Hematopoietic multipotent progenitor cell treated with erythropoietin and hydrocortisone succinate and interleukin-3 and kit ligand, for 17 days (in vitro differentiated cells): ENCODE measurements around the gene EPHB3.

ENCODE experiments used
- DNase-seq: peaks from one replicate; pipeline ENCODE4 v3.0.0-alpha.2; 2015; ENCODE audit warnings: low spot score

The EPHB3 gene

DNA sequence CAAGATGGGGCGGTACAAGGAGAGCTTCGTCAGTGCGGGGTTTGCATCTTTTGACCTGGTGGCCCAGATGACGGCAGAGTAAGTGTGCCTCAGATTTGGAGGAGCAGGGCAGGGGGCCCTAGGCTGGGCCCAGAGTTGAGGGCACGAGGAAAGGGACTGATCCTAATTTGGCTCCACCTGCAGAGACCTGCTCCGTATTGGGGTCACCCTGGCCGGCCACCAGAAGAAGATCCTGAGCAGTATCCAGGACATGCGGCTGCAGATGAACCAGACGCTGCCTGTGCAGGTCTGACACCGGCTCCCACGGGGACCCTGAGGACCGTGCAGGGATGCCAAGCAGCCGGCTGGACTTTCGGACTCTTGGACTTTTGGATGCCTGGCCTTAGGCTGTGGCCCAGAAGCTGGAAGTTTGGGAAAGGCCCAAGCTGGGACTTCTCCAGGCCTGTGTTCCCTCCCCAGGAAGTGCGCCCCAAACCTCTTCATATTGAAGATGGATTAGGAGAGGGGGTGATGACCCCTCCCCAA is 19.8 kb downstream of the EPHB3 start:
- DNase-seq: no peak

DNA sequence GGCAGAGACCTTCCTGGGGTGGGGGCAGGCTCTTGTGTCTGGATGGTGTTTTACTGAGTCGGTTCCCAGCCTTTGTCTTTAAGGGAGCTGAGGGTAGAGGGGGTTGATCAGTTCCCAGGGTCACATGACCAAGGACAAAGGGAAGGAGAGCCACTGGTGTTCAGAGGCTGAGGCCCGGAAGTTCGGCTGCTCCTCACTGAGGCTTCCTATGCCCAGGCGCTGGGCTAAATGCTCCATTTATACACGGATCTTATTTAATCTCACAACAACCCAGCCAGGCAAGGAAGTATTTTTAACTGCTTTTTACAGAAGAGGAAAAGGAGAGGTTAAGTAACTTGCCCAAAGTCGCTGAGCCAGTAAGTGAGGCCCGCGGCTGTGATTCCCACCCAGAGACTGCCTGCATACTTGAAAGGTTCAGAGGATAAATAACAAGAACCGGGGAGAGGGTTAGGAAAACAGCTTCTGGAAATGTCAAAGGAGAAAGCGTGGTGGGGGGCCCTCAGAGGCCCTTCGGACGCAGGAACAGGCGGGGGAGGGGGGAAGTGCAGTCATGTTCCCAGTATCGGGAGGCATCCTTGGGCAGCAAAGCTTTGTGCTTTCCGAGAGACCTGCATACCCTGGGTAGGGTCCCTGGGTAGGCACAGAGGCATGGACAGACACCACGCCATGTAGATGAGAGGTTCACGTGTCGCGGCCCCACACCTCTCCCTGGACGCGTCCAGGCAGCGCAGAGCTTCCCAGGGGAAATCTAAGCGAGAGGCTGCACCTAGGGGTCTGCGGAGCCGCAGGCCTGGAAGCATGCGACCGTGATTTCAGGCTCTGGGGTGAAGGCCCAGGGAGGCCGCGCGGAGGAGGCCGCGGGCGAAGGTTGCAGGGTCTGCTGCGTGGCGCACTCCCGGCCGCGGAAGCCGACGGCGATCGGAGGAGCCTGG is 21.3 kb downstream of the EPHB3 start:
- DNase-seq: no peak

DNA sequence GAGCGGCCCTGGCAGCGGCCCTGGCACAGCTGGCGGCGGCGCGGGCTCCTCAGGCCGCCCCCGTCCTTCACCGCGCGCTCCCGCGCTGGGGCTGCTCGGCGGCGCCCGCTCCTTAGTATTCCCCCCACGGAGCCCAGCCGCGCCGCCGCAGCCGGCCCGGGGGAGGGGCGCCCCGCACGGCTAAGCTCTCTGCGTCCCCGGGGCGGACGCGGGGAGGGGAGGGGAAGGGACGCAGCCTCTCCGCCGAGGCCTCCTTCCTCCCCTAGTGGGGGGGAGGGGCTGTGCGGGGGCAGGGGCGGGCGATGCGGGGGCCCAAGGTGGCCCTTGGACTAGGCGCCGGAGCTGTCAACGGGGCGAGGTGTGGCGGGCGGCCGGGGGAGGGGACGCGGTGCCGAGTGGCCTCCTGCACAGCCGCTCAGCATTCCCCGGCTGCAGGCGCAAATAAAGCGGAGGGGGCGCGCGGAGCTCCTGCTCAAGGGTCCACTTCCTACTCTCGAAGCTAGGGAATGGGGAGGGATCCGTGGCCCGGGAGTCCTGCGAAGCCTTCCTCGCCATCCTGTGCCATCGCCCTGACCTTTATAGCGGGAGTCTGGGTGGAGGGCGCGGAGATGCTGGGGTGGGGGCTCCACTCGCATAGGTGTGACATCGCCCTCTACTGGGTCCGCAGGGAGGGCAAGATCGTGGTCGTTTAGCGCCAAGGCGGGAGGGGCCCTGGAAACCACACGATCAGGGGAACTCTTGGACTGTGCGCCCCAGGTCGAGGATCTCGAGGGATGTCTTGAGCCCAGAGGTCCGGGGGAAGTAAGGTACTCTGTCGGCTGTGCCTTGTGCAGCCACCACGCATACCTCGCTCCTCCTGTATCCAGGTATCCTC is 22.2 kb downstream of the EPHB3 start:
- DNase-seq: no peak

DNA sequence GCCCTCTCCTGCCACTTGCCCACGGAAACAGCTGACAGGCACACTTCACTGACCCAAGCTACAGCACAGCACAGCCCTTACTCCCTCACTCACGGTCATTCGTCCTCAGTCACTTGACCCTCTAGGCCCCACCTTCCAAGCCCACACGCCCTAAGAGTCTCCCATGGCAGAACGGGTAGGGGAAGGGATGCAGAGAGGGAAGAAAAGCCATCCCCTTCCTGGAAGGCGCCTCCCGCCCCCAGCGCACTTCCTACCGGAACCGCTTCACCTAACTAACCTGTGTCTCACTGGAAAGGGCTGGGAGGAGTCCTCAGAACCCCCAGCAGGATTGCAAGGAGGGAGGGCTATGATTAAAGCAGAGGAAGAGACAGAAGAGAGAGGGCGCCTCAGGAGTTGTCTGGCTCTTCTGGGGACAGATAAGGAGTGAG is 22.9 kb downstream of the EPHB3 start:
- DNase-seq: no peak

DNA sequence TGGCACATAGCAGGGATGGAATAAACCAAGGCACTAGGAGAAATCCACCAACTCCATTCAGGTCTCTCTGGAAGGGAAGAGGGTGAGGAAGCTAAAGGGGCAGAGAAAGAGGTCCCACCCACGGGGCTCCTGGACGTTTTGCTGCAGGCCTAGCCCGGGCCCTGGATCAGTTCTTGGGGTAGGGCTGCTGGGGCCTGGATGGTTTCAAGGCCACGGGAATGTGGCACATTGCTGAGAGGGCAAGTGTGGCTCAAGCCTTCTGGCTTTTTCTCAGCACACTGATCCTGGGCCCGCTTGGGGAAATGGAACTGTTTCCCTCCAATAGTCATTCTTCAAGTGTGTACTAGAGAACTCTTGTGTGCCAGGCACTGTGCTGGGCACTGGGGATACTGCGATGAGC is 24.0 kb downstream of the EPHB3 start:
- DNase-seq: no peak

DNA sequence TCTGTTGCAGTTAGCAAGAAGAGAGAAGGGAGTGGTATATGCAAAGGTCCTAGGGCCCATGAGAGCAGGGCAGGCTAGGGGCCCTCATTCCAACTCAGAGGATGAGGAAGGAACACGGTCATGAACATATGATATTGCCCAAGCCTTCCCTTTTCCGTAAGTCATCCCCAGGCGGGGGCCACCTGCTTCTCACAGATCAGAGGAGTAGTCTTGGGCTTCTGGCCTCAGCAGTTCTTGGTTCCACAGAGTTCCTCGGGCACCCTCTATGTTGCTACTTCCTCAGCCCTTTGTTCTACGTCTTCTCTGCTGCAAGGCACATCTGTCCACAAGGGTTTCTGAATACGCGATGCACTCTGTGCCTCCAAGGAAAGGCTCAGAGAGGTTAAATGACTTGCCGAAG is 25.3 kb downstream of the EPHB3 start:
- no peak for DNase-seq

DNA sequence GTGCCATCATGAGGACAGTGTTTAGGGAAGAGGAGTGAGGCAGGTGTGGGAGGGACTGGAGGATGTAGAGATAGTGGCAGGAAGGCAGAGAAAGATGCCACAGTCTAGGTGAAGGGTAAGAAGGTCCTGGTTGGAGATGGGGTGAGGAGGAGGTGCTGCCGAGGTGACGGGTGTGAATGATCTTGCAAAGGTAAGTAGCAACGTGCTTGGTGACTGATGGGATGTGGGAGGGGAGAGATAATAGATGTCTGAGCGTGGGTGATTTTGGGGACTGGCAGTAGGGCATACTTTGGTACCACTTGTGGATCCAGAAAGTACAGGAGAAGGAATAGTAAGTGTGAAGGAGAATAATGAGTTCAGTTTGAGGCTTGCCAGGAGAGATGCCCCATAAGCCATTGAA is 27.2 kb downstream of the EPHB3 start:
- no peak for DNase-seq

DNA sequence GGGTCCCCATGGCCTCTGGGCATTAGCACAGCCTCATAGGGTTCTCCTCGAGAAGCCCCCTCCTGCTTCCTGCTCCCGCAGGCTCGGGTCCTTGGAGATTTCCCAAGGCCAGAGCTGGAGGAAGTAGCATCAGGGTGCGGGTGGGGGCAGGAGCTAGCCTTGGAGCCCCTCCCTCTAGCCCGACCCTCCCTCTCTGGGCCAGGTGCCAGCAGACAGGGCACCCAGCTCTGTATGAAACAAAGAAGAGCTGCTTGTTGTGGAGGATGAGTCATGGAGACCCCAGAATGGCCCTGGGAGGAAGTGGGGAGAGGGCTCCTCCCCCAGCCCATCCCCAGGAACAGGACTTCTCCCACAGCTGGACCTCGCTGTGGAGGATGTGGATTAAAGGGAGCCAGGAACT is 29.2 kb downstream of the EPHB3 start:
- DNase-seq: no peak

DNA sequence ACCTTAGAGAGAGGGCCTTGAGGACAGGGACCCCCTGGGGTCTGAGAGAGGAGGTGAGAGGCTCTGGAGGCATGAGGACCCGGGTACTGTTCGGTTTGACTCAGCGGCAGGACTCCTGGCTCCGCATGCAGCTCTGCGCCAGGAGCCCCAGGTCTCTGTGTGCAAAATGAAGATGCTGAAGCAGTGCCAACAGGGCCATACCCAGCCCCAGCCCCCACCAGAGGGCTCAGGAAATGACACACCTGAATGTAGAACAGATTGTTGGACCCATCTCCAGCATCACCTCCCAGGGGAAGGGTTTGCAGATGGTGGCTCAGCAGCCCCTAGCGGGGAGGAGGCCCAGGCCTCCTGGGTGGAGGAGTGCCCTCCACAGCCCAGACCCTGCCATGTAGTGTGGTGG is 30.2 kb downstream of the EPHB3 start:
- no peak for DNase-seq

DNA sequence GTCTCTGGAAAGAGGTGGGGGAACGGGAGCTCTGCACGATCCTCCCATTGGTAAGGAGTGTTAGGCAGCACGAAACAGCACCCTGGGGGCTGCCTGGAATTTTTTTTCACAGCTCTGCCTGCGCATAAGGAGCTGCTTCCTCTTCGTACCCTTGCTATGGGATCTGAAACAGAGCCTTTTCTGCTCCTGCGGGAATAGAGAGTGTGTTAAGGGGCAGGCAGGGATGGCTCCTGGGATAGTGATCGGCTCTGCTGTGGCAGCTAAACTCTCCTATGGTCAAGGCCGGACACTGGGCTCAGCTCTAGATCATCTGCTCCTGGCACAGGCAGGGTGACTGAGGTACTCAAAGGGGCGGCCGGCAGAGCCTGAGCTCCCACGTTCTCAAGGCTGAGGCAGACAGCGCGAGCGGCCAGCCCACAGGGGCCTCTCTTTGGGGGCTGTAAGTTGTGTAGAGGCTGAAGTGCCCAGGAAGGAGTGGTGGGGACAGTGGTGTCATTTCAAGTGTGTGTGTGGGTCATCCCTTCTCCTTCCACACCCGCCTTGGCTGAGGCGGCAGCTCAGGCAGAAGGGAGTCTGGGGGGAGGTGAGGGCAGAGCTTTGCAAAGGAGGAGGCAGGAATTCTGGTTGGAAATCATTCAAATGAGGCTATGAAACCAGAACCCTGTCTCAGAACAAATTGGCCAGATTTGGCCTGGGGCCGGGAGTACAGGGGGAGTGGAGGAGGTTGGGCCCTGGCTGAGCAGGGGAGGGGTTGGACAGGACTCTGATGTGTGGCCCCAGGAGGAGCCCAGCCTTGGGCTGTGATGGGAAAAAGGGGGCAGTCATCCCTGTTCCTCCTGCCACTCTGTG is 31.0 kb downstream of the EPHB3 start:
- DNase-seq: no peak

DNA sequence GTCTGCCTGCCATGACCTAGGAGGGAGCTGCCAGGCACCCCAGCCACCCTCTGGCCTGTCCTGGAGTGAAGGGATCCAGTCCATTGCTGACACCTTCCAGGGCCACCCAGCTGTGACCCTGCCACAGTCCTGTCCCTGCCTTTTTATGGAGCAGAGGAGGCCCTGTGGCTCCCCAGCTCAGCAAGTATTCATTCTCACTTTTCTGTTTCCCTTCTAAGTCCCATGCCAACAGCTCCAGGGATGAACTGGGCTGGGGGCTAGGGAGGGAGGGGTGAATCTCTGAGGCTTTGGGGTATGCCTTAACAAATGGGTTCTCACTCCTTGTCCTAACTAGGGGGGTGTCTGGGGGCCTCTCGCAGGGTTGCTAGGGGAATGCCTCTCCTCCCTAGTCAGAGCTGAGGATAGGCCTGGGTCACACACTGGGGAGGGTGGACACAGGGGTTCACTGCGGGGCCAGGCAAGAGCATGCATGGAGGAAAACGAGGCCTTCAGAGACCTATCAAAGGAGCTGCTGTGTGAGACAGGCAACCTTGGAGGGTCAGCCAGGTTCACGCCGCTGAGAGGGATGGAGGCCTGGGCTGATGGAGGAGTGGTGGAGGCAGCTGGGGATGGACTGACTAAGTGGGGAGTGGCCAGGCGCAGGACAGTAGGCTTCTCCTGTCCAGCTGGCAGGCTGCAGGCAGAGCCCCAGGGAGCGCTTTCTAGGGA is 31.8 kb downstream of the EPHB3 start:
- no peak for DNase-seq

DNA sequence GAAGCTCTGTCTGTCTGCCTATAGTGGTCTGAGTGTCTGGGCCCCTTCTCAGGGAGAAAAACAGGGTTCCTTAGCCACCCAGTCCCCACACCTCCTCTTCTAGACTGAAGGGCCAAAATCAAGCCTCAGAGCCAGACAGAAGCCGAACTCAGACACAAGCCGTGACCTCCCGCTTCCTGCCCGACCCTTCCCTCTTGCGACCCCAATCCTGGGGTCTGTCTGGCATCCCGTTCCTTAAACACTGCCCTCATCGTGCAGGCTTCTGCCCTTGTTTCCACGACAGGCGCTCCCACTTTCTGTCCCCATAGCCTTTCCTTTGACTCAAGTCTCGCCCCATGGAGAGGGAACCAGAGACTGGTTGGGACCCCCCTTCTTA is 32.3 kb downstream of the EPHB3 start:
- no peak for DNase-seq

DNA sequence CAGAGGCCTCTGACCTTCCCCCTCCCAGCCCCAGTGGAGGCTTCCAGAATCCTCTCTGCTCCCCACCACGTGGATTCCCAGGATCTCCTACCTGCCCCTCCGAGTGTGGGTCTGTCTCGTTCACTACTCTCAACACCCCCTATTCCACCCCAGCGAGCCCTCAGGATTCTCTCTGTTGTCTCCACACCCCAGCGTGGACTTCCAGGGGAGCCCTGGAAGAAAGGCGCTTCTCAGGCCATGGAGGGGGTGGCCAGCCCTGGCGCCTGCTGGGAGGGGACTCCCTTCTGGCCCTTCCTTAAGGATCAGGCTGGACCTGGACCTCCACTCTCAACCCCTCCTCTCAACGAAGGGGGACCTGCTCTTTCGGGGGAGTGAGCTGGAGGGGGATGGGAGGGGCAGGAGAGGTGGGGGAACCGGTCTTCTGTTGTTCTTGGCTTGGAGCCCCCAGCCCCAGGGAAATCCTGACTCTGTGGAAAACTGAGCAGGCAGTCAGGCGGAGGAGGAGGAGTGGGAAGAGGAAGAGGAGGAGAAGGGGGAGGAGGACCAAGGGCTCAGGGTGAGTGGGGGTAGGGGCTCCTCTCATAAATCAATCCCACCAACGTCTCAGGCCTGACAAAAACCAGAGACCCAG is 32.9 kb downstream of the EPHB3 start:
- DNase-seq: no peak

DNA sequence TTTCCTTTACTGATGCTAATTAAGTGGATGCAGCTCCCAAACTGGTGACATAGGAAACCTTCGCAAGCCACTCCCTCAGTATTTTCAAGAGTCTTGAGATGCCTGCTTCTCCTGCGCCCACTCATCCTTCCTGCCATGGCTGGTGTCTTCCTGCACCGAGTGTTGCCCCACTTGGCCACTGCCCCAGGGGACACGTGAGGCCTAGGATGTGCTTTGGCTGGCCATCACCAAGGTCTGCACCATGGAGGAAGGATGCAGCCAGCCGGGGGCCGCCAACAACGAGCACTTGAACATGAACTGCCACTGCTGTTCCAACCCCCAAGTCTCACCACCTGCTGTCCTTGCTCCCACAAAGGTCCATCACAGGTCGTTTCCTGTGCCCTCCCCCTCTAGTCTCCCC is 34.1 kb downstream of the EPHB3 start:
- no peak for DNase-seq

DNA sequence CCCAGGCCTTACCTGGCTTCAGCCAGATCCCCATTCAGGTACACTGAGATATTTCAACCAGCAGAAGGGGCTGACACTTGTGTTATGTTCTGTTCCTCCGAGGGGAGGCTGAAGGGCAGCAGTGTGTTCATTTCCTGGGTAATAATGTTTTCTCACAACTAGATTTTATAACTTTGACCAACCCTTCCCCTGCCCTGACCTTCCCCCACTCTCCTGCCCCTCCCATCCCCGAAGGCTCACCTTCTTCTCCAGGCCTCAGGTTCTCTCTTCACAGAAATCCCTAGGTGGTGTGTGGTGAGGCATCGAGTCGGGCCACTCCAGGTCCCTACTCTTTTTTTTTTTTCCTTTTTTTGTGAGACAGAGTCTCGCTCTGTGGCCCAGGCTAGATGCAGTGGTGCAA is 34.6 kb downstream of the EPHB3 start:
- no peak for DNase-seq

DNA sequence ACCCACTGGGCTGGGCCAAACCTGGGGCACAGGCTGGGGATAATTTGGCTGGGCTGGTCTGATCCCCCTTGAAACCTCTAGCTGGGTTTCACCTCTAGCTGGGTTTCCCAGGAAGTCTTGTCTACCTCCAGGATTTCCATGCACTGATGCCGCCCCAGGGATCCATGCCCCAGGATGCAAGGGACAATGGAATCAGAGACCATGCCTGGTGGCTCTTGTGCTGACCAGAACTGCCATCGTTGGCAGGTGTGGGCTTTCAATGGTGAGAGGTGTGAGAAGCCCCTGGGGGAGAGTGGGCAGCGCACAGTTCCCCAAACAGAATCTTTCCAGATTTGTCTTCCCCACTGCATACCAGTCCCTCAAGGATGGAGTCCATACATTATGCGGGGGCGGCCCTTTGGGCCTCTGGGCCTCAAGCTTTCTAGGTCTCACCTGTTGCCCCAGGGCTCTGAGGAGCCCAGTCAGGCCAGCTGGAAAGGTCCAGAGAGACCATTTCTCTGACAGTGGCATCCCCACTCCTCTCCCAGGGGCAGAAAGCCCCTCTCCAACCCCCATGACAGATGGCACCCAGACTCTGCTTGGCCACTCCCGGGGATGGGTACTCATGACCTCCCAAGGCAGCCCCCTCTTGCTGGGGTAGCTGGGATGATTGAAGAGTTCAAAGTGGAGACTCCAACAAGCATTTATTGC is 35.4 kb downstream of the EPHB3 start:
- no peak for DNase-seq

DNA sequence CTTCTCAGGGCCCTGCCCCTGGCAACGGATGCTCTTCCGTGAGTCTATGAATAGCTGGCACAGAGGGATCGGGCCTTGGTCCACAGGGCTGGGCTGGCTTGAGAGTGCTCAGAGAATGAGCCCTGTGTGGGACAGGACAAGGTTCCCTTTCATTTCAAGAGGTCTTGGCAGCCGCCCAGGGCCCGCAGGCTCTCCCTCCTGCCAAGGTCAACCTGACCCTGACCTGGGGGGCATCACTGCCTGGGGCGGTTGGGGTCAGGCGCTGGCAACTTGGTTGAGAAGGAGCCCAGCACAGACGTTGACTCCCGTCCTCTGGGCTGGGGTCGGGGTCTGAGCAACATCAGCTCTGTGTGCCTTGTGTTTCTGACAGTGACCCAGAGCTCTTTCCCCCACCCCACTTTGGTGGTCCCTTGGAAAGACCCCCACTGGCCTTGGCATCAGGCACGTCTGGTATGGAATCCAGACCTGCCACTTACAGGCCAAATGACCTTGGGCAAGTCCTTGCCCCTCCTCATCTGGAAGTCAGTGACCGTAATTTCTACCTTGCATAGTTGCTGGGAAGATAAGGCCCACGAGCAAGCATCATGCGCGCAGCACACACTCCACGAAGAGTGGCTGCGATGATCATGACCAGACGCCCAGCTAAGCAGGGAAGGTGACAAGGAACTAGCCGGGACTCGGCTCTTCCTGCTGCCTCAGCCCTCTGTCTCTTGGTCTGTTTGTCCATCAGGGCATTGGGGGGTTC is 36.4 kb downstream of the EPHB3 start:
- DNase-seq: no peak

DNA sequence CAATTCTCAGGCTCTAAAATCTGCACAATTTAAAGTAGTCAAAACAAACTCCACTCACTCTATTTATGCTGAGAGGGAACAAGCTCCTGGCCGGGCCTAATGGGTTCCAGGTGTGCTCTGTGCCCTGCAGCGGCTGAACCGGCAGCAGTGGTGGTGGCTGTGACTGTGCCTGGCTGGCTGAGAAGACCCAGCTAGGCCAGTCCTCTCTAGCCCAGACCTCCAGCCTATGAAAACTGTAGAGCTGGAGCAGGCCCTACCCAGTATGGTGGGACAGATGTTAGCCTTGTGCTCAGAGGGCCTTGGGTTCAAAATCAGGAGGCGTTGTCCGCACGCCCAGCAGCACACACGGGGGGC is 37.0 kb downstream of the EPHB3 start:
- DNase-seq: no peak

DNA sequence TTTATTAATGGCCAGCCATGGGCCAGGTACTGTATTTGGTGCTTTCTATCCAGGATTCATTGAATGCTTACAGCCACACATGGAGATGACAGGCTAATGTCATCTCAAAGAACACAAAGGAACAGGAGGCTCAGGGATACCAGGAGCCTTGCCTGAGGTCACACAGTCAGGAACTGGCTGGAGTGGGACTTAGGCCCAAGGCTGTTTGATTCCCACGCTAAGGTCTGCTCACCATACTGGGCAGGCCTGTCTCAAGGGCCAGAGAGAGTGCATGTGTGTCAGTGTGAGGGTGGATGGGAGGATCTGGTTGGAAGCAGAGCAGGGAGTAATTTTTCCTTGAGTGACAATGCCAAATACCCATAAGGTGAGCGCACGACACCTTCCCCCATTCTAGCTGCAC is 37.6 kb downstream of the EPHB3 start:
- DNase-seq: no peak
